ENCODE results near the gene RABEP2.
"Not testable (repeated sequence)": the region's sequence is repeated elsewhere in the genome, so short reads cannot be mapped to it uniquely, and the experiment has no call there.

The RABEP2 gene

GRCh38 chr16:28879841-28880588 lies 45.0 kb downstream of the RABEP2 start:
- peak in 54 of 56 donors; percentile 38 to 95 (median 78) for DNase-seq

GRCh38 chr16:28879261-28879840 lies 45.7 kb downstream of the RABEP2 start:
- DNase-seq = no peak

GRCh38 chr16:28878083-28878926 lies 46.7 kb downstream of the RABEP2 start, which contains the start of gene ATP2A1:
TSS of gene ATP2A1 (plus strand) at chr16:28878488. CDS start at chr16:28878672, 184 bp downstream.
- no peak for DNase-seq

- no peak for DNase-seq
Measured at GRCh38 chr16:28877655-28878000, 47.4 kb downstream of the RABEP2 start.

- DNase-seq = no peak
Measured at GRCh38 chr16:28876973-28877654, 47.9 kb downstream of the RABEP2 start.

- peak in 3 of 56 donors; percentile 8 to 17 (median 10) for DNase-seq
Measured at GRCh38 chr16:28876019-28876659, 48.9 kb downstream of the RABEP2 start.

GRCh38 chr16:28875134-28876018 lies 49.7 kb downstream of the RABEP2 start:
- DNase-seq = no peak

GRCh38 chr16:28874406-28874805 lies 50.6 kb downstream of the RABEP2 start:
- no peak for DNase-seq

GRCh38 chr16:28873543-28874201 lies 51.4 kb downstream of the RABEP2 start:
- DNase-seq = no peak

GRCh38 chr16:28872952-28873351 lies 52.1 kb downstream of the RABEP2 start:
- DNase-seq = no peak

- DNase-seq = no peak
Measured at GRCh38 chr16:28869201-28869600, 55.8 kb downstream of the RABEP2 start.

- not testable (repeated sequence) for DNase-seq
Measured at GRCh38 chr16:28867646-28868045, 57.4 kb downstream of the RABEP2 start.

GRCh38 chr16:28867241-28867640 lies 57.8 kb downstream of the RABEP2 start:
- no peak for DNase-seq

GRCh38 chr16:28866454-28866804 lies 58.6 kb downstream of the RABEP2 start:
- DNase-seq = no peak

- no peak for DNase-seq
Measured at GRCh38 chr16:28865722-28866453, 59.1 kb downstream of the RABEP2 start.

- DNase-seq = no peak
Measured at GRCh38 chr16:28865001-28865688, 59.9 kb downstream of the RABEP2 start.

- peak in 19 of 56 donors; percentile 10 to 61 (median 41) for DNase-seq
Measured at GRCh38 chr16:28863929-28864793, 60.9 kb downstream of the RABEP2 start.

Measured in nucleus accumbens (tissue), 56 donors.